Neuron (in vitro differentiated cells): Measurements from ENCODE around the gene FLRT1.

Experiments used
- H2AFZ ChIP-seq: one replicate; pipeline ENCODE4 v1.6.1; 2013; ENCODE audit warnings: low read depth, mild to moderate bottlenecking, inconsistent platforms, low read length, moderate library complexity
- H3K27me3 ChIP-seq: one replicate; pipeline ENCODE4 v1.6.1; 2013; ENCODE audit warnings: low read length; ENCODE audit not compliant: insufficient read depth
- H3K36me3 ChIP-seq: one replicate; pipeline ENCODE4 v1.6.1; 2013; ENCODE audit warnings: low read length; ENCODE audit not compliant: insufficient read depth
- H3K4me1 ChIP-seq: one replicate; pipeline ENCODE4 v1.6.1; 2013; ENCODE audit warnings: low read length; ENCODE audit not compliant: insufficient read depth
- H3K4me3 ChIP-seq: 2 replicates; pipeline ENCODE4 v1.5.1; 2013; ENCODE audit warnings: mild to moderate bottlenecking, low read length, moderate library complexity
- H3K9me3 ChIP-seq: one replicate; pipeline ENCODE4 v1.6.1; 2013; ENCODE audit warnings: low read length

Gene FLRT1

GRCh38 chr11:64010783-64011182 lies 24.9 kb upstream of the FLRT1 start:
- Histone ChIP-seq H3K4me3 (no peak overlapping the region), H3K36me3 (no peaks in the 10 kb centered on the region), H3K27me3 (no peaks in the 10 kb centered on the region), H2AFZ (no peak overlapping the region), H3K9me3 (no peaks in the 10 kb centered on the region), H3K4me1 (peaks cover 27% of the 10 kb centered on the region)

- Histone ChIP-seq H3K4me3 (no peak overlapping the region), H3K9me3 (no peaks in the 10 kb centered on the region), H3K4me1 (peaks cover 33% of the 10 kb centered on the region), H2AFZ (no peak overlapping the region), H3K27me3 (no peaks in the 10 kb centered on the region), H3K36me3 (no peaks in the 10 kb centered on the region)
These were observed 24.4 kb upstream of the FLRT1 start for GRCh38 chr11:64011371-64011770.

DNA sequence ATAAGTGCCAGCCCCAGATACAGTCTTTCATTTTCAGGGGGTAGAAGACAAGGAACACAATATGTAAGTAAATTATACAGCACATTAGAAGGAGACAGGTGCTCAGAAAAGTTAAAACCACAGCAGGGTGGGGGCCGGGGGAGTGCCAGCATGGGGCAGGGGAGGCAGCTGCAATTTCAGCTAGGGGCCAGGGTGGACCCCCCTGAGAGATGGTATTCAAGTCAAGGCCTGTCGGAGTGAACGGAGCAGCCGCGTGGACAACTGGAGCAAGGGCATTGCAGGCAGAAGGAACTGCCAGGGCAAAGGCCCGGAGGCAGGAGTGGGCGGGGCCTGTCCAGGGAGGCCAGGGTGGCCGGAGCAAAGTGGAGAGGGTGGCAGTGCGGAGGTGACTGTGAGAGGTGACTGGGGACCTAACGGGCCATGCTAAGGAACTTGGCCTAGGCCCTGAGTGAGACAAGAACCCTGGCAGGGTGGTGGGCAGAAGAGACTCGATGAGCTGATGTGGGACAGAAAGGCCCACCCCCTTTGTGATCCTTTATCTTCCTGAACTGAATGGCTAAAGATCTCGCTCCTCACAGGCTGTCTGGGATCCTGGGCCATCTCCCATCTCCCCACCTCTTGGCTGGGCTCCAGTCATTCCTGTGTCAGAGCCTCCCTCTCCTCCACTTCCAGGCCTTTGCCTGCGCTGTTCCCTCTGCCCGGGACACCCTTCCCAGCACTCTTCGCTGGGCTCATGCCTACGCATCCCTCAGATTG lies 22.4 kb upstream of the FLRT1 start:
- peaks cover 20% of the 10 kb centered on the region for H3K4me1 ChIP-seq

GRCh38 chr11:64014356-64014755 lies 21.4 kb upstream of the FLRT1 start:
- Histone ChIP-seq H3K36me3 (no peaks in the 10 kb centered on the region), H3K27me3 (no peaks in the 10 kb centered on the region), H3K4me1 (peaks cover 20% of the 10 kb centered on the region), H3K9me3 (no peaks in the 10 kb centered on the region), H2AFZ (no peak overlapping the region), H3K4me3 (no peak overlapping the region)

More for the DNA sequence above, 22.4 kb upstream of the FLRT1 start:
- Histone ChIP-seq H3K27me3 (no peaks in the 10 kb centered on the region), H3K36me3 (no peaks in the 10 kb centered on the region), H2AFZ (no peak overlapping the region), H3K4me3 (no peak overlapping the region), H3K9me3 (no peaks in the 10 kb centered on the region)

DNA sequence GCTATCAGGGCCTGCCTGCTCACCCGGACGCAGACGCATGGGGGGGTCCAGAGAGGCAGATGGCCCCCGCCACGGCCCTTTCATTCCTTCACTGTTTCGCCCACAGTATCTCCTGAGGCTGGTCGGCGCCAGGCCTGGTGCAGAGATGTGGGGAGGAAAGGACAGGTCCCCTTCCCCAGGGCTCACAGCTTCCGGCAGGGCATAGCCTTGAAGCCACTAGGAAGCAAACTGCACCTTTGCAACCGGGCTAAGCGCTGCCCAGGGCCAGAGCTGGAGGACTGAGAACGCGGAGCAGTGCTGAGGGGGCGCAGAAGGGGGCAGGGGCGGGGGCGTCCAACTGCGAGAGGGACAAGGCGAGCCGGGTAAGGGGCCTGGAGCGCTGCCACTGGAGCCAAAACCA lies 20.2 kb upstream of the FLRT1 start:
- Histone ChIP-seq H3K9me3 (no peaks in the 10 kb centered on the region), H3K4me3 (no peak overlapping the region), H2AFZ (no peak overlapping the region), H3K36me3 (no peaks in the 10 kb centered on the region), H3K4me1 (peaks cover 20% of the 10 kb centered on the region), H3K27me3 (peaks cover 2% of the 10 kb centered on the region)

GRCh38 chr11:64015935-64016845 lies 19.5 kb upstream of the FLRT1 start:
- Histone ChIP-seq H3K4me3 (no peak overlapping the region), H3K9me3 (no peaks in the 10 kb centered on the region), H2AFZ (no peak overlapping the region), H3K27me3 (peaks cover 3% of the 10 kb centered on the region), H3K4me1 (peaks cover 20% of the 10 kb centered on the region), H3K36me3 (no peaks in the 10 kb centered on the region)

DNA sequence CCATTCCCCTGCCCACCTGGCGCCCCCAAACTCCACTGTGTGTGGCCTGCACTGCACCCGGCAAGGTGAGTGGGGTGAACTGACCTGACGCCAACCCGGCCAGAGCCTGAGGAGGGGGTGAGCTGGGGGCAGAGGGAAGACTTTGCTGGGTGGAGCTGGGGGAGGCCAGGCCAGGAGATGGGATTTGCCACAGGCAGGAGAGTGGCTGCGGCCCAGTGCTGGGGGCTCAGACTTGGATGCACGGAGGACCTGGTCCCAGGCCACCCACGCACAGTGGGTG lies 17.8 kb upstream of the FLRT1 start:
- Histone ChIP-seq H2AFZ (no peak overlapping the region), H3K27me3 (peaks cover 3% of the 10 kb centered on the region), H3K36me3 (no peaks in the 10 kb centered on the region), H3K4me3 (no peak overlapping the region), H3K4me1 (peaks cover 33% of the 10 kb centered on the region), H3K9me3 (no peaks in the 10 kb centered on the region)

DNA sequence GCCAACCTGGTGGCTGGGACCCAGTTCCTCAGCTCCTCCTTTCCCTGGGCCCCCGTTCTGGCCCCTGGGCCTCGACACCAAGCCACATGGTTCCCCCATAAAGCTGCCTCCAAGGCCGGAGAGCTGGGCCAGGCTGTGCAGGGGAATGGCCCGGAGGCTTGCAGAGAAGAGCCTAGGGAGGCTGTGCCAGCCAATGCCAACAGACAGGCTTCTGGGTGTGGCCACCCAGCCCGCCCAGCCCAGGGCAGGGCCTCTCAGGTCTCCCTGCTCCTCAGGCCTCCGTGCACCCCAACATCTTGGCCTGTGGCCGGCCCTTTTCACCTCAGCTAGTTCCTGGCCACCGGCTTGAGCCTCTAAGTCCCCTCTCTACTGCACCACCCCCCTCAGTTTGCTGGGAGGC lies 17.4 kb upstream of the FLRT1 start:
- Histone ChIP-seq H3K9me3 (no peaks in the 10 kb centered on the region), H3K4me3 (no peak overlapping the region), H3K4me1 (peaks cover 33% of the 10 kb centered on the region), H3K36me3 (no peaks in the 10 kb centered on the region), H2AFZ (no peak overlapping the region), H3K27me3 (peaks cover 3% of the 10 kb centered on the region)

DNA sequence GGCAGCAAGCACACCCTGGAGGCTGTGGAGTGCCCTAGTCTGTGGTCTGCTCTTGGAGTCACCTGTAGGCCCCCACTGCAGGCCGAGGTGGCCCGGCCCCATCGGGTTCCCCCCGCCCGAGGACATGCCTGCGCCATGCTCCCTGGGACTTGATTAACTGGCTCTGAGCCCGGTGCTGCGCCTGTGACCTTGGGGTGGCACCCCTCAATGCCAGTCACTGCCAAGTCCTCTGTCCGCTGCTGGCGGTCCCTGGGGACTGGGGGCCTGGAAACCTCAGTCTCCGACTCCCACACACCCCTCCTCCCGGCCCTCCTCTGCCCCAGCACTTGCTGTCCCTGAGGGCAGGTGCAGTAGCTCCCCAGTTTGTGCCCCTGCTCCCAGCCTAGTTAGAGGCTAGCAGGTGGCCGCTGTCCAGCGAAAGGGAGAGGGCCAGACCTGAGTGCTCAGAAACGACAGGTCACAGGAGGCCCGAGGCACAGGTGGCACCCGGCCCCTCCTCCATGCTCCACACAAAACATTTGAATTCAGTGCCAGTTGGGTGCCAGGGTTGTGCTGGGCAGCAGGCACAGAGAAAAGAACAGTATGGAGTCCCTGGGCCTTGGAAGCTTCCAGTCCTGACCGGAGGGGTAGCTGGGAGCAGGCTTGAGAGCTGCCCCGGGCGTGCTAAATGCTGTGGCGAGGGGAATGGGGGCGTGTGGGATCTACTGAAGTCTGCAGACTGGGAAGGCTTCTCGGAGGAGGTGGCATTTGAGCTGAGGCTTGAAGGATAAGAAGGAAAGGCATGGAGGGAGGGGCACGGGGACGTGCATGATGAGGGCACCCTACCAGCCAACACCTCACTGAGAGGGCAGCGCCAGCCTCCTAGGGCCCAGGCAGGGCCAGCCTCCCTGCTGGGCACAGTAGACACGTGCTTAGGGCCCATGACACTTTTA lies 16.4 kb upstream of the FLRT1 start:
- no peaks in the 10 kb centered on the region for H3K36me3 ChIP-seq
- no peak overlapping the region for H3K4me3 ChIP-seq
- H2AFZ ChIP-seq: no peak overlapping the region
- H3K27me3 ChIP-seq: peaks cover 3% of the 10 kb centered on the region
- H3K9me3 ChIP-seq: no peaks in the 10 kb centered on the region
- H3K4me1 ChIP-seq: peaks cover 36% of the 10 kb centered on the region

- no peak overlapping the region for H3K4me3 ChIP-seq
- peaks cover 3% of the 10 kb centered on the region for H3K27me3 ChIP-seq
- no peaks in the 10 kb centered on the region for H3K36me3 ChIP-seq
- no peaks in the 10 kb centered on the region for H3K9me3 ChIP-seq
- no peak overlapping the region for H2AFZ ChIP-seq
- H3K4me1 ChIP-seq: peaks cover 36% of the 10 kb centered on the region
These were observed 14.6 kb upstream of the FLRT1 start for GRCh38 chr11:64020976-64021756.

GRCh38 chr11:64021757-64022093 lies 14.0 kb upstream of the FLRT1 start:
- H2AFZ ChIP-seq: no peak overlapping the region
- peaks cover 30% of the 10 kb centered on the region for H3K4me1 ChIP-seq
- H3K36me3 ChIP-seq: no peaks in the 10 kb centered on the region
- peaks cover 3% of the 10 kb centered on the region for H3K27me3 ChIP-seq
- no peak overlapping the region for H3K4me3 ChIP-seq
- H3K9me3 ChIP-seq: no peaks in the 10 kb centered on the region

DNA sequence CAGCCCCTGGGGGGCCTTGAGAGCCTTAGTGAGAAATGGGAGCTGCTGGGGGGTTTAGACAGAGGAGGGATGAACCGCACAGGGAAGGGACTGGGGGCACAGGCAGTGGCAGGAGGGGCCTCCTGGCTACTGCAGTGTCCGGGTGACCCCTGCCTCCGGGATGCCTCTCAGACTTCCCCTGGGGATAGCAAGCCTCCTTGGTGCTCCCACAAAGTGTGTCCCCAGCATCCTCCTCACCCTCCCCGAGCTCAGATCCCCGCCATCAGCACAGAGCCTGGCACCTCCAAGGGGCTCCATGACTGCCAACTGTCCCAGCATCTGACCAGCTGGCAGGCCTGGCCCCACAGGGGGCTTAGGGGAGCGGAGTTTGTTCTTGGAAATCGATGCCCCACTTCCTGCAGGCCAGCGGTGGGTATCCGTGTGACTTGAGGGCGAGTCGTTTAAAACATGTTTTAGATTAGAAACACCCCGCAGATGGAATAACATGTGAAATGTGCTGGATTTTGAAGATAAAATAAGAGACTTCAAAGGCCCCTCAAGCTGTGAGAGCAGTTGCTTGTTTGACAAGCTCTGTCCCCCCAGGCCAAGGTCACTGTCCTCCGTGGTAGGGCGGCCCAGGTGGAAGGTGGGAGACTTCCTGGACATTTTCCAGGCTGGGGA lies 13.5 kb upstream of the FLRT1 start:
- H2AFZ ChIP-seq: no peak overlapping the region
- no peak overlapping the region for H3K4me3 ChIP-seq
- H3K36me3 ChIP-seq: no peaks in the 10 kb centered on the region
- peaks cover 3% of the 10 kb centered on the region for H3K27me3 ChIP-seq
- H3K4me1 ChIP-seq: peaks cover 35% of the 10 kb centered on the region
- no peaks in the 10 kb centered on the region for H3K9me3 ChIP-seq
